Smooth muscle cell of the pulmonary artery (primary cell): ENCODE measurements around the gene PCDHA4. TPM values are rescaled to one million over a fixed set of nuclear protein-coding genes. Genes with fewer than 3 reads are reported as not detected.

Source experiments
- total RNA-seq: library from RNA; depleted of rRNA; stranded (reverse); fragments of >200 nt; gene quantifications from 2 replicates; pipeline ENCODE4 v1.2.3, GENCODE V29; 2014

The PCDHA4 gene
- total RNA-seq = 0.59 and 0.69 TPM in 2 replicates

GRCh38 chr5:140806834-140807775 lies at the start of gene PCDHA4:
Gene PCDHA4, plus strand, starts transcription at chr5:140807068.

GRCh38 chr5:140785905-140786686 lies 20.8 kb upstream of the PCDHA4 start, which contains the start of gene PCDHA1:
Gene PCDHA1, plus strand, starts transcription at chr5:140786140.

GRCh38 chr5:140794595-140795258 lies 12.1 kb upstream of the PCDHA4 start, which contains the start of gene PCDHA2:
Gene PCDHA2, plus strand, starts transcription at chr5:140794852.

GRCh38 chr5:140800816-140801493 lies 5.9 kb upstream of the PCDHA4 start, which contains the start of gene PCDHA3:
Gene PCDHA3, plus strand, starts transcription at chr5:140801057.

GRCh38 chr5:140821375-140822280 lies 14.8 kb downstream of the PCDHA4 start, which contains the start of gene PCDHA5:
Gene PCDHA5, plus strand, starts transcription at chr5:140821613.

GRCh38 chr5:140827704-140828361 lies 21.0 kb downstream of the PCDHA4 start, which contains the start of gene PCDHA6:
Gene PCDHA6, plus strand, starts transcription at chr5:140827960. Its CDS starts 132 bp downstream, at chr5:140828092.

GRCh38 chr5:140833993-140834392 lies 27.1 kb downstream of the PCDHA4 start, which contains the start of gene PCDHA7:
Gene PCDHA7, plus strand, starts transcription at chr5:140834269. Its CDS starts 115 bp downstream, at chr5:140834384.

GRCh38 chr5:140840978-140841962 lies 34.4 kb downstream of the PCDHA4 start, which contains the start of gene PCDHA8:
Gene PCDHA8, plus strand, starts transcription at chr5:140841187. Its CDS starts 135 bp downstream, at chr5:140841322.

GRCh38 chr5:140848139-140849102 lies 41.6 kb downstream of the PCDHA4 start, which contains the start of gene PCDHA9:
Gene PCDHA9, plus strand, starts transcription at chr5:140848382. Its CDS starts 114 bp downstream, at chr5:140848496.

GRCh38 chr5:140855772-140856674 lies 49.2 kb downstream of the PCDHA4 start, which contains the start of gene PCDHA10:
Gene PCDHA10, plus strand, starts transcription at chr5:140855897. Its CDS starts 152 bp downstream, at chr5:140856049.

Other genes starting within 250 kb of the PCDHA4 start
- gene SRA1, start 249.6 kb upstream of the PCDHA4 start, total RNA-seq = 26.8 and 30.1 TPM in 2 replicates
- gene APBB3, start 242.5 kb upstream of the PCDHA4 start, total RNA-seq = 18.6 and 24.1 TPM in 2 replicates
- 38.0 and 39.9 TPM in 2 replicates for gene SLC35A4, start 242.2 kb upstream of the PCDHA4 start, total RNA-seq
- gene CD14, start 173.9 kb upstream of the PCDHA4 start, total RNA-seq = 4.8 and 5.2 TPM in 2 replicates
- 7.0 and 8.0 TPM in 2 replicates for gene TMCO6, start 167.6 kb upstream of the PCDHA4 start, total RNA-seq
- 26.3 and 36.9 TPM in 2 replicates for gene NDUFA2, start 159.4 kb upstream of the PCDHA4 start, total RNA-seq
- gene IK, start 159.2 kb upstream of the PCDHA4 start, total RNA-seq = 47.7 and 52.2 TPM in 2 replicates
- 23.5 and 23.7 TPM in 2 replicates for gene WDR55, start 142.2 kb upstream of the PCDHA4 start, total RNA-seq
- gene DND1, start 133.5 kb upstream of the PCDHA4 start, total RNA-seq = 0.07 and 0.13 TPM in 2 replicates
- 50.6 and 62.6 TPM in 2 replicates for gene HARS1, start 115.7 kb upstream of the PCDHA4 start, total RNA-seq
- 23.7 and 28.0 TPM in 2 replicates for gene HARS2, start 115.6 kb upstream of the PCDHA4 start, total RNA-seq
- gene ZMAT2, start 106.6 kb upstream of the PCDHA4 start, total RNA-seq = 40.7 and 40.8 TPM in 2 replicates
- 0.20 TPM in 1 of 2 replicates, not detected in the other for gene PCDHA1, start 20.9 kb upstream of the PCDHA4 start, total RNA-seq
- 0.03 and 0.07 TPM in 2 replicates for gene PCDHA2, start 12.2 kb upstream of the PCDHA4 start, total RNA-seq
- gene PCDHA3, start 6.0 kb upstream of the PCDHA4 start, total RNA-seq = 0.20 and 0.39 TPM in 2 replicates
- 0.07 TPM in 2 replicates for gene PCDHA5, start 14.5 kb downstream of the PCDHA4 start, total RNA-seq
- gene PCDHA6, start 20.9 kb downstream of the PCDHA4 start, total RNA-seq = 0.76 and 0.91 TPM in 2 replicates
- gene PCDHA7, start 27.2 kb downstream of the PCDHA4 start, total RNA-seq = 1.4 and 1.7 TPM in 2 replicates
- gene PCDHA8, start 34.1 kb downstream of the PCDHA4 start, total RNA-seq = 0.07 and 0.26 TPM in 2 replicates
- gene PCDHA9, start 41.3 kb downstream of the PCDHA4 start, total RNA-seq = 0.07 and 0.10 TPM in 2 replicates
- gene PCDHA10, start 48.8 kb downstream of the PCDHA4 start, total RNA-seq = 0.26 and 0.50 TPM in 2 replicates
- 0.23 and 0.33 TPM in 2 replicates for gene PCDHA11, start 61.9 kb downstream of the PCDHA4 start, total RNA-seq
- 0.07 and 0.33 TPM in 2 replicates for gene PCDHA12, start 68.2 kb downstream of the PCDHA4 start, total RNA-seq
- 0.10 and 0.20 TPM in 2 replicates for gene PCDHA13, start 75.1 kb downstream of the PCDHA4 start, total RNA-seq
- 0.07 and 0.26 TPM in 2 replicates for gene PCDHAC1, start 119.2 kb downstream of the PCDHA4 start, total RNA-seq
- 0.43 and 1.3 TPM in 2 replicates for gene PCDHAC2, start 159.4 kb downstream of the PCDHA4 start, total RNA-seq
- not detected in 2 replicates for gene PCDHB1, start 244.3 kb downstream of the PCDHA4 start, total RNA-seq